Measurements from ENCODE around the gene NCAPH2.

NCAPH2 gene

GRCh38 chr22:50487290-50488005 lies 20.6 kb upstream of the NCAPH2 start:
- no peak overlapping the region for H3K4me3 ChIP-seq (ENCODE audit: insufficient read length, low read depth)
- H3K9me3 ChIP-seq (ENCODE audit: insufficient read depth, low read length), result no peaks in the 10 kb centered on the region
- no peak for TF ChIP-seq YY1 (IDR thresholded peaks at IDR 0.05; ENCODE audit: insufficient read depth, insufficient read length)
- TF ChIP-seq ZNF274 (IDR thresholded peaks at IDR 0.05; ENCODE audit: low read depth, low read length), result no peak
- no peak for TF ChIP-seq SUZ12 (IDR thresholded peaks at IDR 0.05; ENCODE audit: extremely low read depth, insufficient read depth, insufficient read length)
- no peaks in the 10 kb centered on the region for H3K27me3 ChIP-seq (ENCODE audit: insufficient read depth, insufficient read length)
- no peak for DNase-seq (ENCODE audit: low read depth, low spot score)
- H3K36me3 ChIP-seq (ENCODE audit: insufficient read depth, insufficient read length, low read length), result peaks cover 3% of the 10 kb centered on the region
- H3K9ac ChIP-seq (ENCODE audit: insufficient read length, low read depth), result no peak overlapping the region
- H3K4me1 ChIP-seq (ENCODE audit: insufficient read depth, insufficient read length), result peaks cover 4% of the 10 kb centered on the region

DNA sequence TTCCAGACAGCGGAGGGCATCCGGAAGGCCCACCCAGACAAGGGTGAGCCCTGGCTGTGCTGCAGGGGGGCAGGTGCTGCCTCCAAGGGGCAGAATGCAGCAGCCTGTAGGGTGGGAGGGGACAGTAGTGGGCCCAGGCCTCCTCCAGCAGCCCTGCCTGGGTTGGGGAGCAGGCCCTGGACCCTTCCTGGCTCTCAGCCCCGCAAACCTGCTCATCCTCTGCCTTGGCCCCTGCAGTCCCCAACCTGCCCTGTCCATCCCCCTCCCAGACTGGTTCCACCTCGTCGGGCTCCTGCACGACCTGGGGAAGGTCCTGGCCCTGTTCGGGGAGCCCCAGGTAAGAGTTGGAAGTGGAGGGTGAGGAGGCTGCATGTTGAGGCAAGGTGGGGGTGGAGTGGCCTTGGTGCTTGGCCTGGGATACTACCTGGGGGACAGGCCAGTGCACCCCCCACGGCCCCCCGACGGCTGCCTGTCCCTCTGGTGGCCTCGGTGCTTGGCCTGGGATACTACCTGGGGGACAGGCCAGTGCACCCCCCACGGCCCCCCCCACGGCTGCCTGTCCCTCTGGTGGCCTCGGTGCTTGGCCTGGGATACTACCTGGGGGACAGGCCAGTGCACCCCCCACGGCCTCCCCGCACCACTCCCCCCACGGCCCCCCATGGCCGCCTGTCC lies 19.9 kb upstream of the NCAPH2 start:
- no peak overlapping the region for H3K4me3 ChIP-seq (ENCODE audit: insufficient read length, low read depth)
- TF ChIP-seq YY1 (IDR thresholded peaks at IDR 0.05; ENCODE audit: insufficient read depth, insufficient read length) (no peak), SUZ12 (IDR thresholded peaks at IDR 0.05; ENCODE audit: extremely low read depth, insufficient read depth, insufficient read length) (no peak), ZNF274 (IDR thresholded peaks at IDR 0.05; ENCODE audit: low read depth, low read length) (no peak)
- no peak for DNase-seq (ENCODE audit: low read depth, low spot score)
- H3K27me3 ChIP-seq (ENCODE audit: insufficient read depth, insufficient read length), result no peaks in the 10 kb centered on the region
- H3K4me1 ChIP-seq (ENCODE audit: insufficient read depth, insufficient read length), result peaks cover 4% of the 10 kb centered on the region
- H3K9me3 ChIP-seq (ENCODE audit: insufficient read depth, low read length), result no peaks in the 10 kb centered on the region
- H3K9ac ChIP-seq (ENCODE audit: insufficient read length, low read depth), result no peak overlapping the region
- H3K36me3 ChIP-seq (ENCODE audit: insufficient read depth, insufficient read length, low read length), result peaks cover 3% of the 10 kb centered on the region

GRCh38 chr22:50488886-50489285 lies 19.1 kb upstream of the NCAPH2 start:
- no peak overlapping the region for H3K9ac ChIP-seq (ENCODE audit: insufficient read length, low read depth)
- no peak for TF ChIP-seq SUZ12 (IDR thresholded peaks at IDR 0.05; ENCODE audit: extremely low read depth, insufficient read depth, insufficient read length)
- TF ChIP-seq ZNF274 (IDR thresholded peaks at IDR 0.05; ENCODE audit: low read depth, low read length), result no peak
- no peak for TF ChIP-seq YY1 (IDR thresholded peaks at IDR 0.05; ENCODE audit: insufficient read depth, insufficient read length)
- no peaks in the 10 kb centered on the region for H3K27me3 ChIP-seq (ENCODE audit: insufficient read depth, insufficient read length)
- no peak for DNase-seq (ENCODE audit: low read depth, low spot score)
- no peaks in the 10 kb centered on the region for H3K9me3 ChIP-seq (ENCODE audit: insufficient read depth, low read length)
- H3K4me3 ChIP-seq (ENCODE audit: insufficient read length, low read depth), result no peak overlapping the region
- H3K36me3 ChIP-seq (ENCODE audit: insufficient read depth, insufficient read length, low read length), result no peaks in the 10 kb centered on the region
- peaks cover 4% of the 10 kb centered on the region for H3K4me1 ChIP-seq (ENCODE audit: insufficient read depth, insufficient read length)

DNA sequence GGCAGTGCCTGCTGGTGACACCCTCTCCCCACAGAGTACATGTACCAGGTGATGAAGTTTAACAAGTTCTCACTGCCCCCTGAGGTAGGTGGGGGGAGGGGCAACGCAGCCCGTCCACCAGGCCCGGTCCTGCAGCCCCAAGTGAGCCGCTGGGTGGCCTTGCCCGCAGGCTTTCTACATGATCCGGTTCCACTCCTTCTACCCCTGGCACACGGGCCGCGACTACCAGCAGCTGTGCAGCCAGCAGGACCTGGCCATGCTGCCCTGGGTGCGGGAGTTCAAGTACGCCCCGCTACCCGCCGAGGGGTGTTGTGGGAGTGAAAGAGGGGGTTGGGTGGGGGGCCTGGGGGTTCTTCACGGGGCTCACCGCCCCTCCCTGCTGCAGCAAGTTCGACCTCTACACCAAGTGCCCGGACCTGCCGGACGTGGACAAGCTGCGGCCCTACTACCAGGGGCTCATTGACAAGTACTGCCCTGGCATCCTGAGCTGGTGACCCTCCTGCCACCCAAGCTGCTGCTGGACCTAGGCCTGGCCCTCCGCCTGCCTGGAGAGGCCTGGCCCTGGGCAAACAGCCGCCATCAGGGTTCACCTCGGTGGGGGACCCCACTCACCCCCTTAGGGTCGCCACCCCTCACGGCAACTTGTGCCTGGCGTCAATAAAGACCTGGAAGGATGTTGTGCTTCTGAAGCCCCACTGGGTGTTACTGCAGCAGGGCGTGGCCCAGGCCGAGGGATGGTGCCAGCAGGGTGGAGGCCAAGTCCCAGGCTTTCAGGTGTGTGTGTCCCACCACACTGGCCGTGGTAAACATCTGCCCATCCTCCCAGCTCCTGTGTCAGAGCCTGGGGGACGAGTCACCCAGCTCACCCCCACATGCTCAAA lies 18.4 kb upstream of the NCAPH2 start:
- TF ChIP-seq YY1 (IDR thresholded peaks at IDR 0.05; ENCODE audit: insufficient read depth, insufficient read length) (no peak), ZNF274 (IDR thresholded peaks at IDR 0.05; ENCODE audit: low read depth, low read length) (no peak), SUZ12 (IDR thresholded peaks at IDR 0.05; ENCODE audit: extremely low read depth, insufficient read depth, insufficient read length) (no peak)
- H3K36me3 ChIP-seq (ENCODE audit: insufficient read depth, insufficient read length, low read length), result no peaks in the 10 kb centered on the region
- no peaks in the 10 kb centered on the region for H3K9me3 ChIP-seq (ENCODE audit: insufficient read depth, low read length)
- no peaks in the 10 kb centered on the region for H3K4me1 ChIP-seq (ENCODE audit: insufficient read depth, insufficient read length)
- no peaks in the 10 kb centered on the region for H3K27me3 ChIP-seq (ENCODE audit: insufficient read depth, insufficient read length)
- peak overlapping the region; percentile 21 for H3K9ac ChIP-seq (ENCODE audit: insufficient read length, low read depth)
- H3K4me3 ChIP-seq (ENCODE audit: insufficient read length, low read depth), result no peak overlapping the region
- DNase-seq (ENCODE audit: low read depth, low spot score), result no peak

DNA sequence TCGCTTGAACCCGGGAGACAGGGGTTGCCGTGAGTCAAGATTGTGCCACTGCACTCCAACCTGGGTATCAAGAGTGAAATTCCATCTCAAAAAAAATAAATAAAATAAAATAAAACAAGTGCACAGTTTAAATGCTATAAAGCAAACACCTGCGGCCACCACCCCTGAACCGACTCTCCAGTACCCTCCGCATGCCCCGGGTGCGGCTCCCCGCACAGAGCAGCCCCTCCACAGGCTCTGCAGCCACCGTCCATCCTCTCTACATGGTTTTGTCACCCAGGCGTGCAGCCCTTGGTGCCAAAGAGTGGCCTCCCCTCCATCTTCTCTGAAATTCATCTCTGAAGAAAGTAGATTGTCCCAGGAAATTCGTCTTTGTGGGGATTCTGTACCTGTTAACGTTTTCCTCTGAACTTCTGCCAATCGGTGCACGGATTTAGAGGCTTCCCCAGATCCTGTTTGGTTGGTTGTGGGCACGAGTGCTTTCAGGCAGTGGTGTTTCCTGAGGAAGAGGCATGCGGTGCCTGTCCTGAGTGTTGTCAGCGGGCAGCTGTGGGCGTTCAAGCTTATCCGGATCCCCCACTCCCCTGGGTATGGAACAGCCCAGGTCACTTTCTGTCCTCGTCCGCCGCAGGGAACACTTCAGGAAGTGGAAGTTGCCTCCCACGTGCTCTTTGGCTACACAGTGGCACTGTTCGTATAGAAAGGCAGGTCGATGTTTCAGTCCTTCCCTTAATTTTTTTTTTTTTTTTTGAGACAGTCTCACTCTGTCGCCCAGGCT lies 17.3 kb upstream of the NCAPH2 start:
- no peaks in the 10 kb centered on the region for H3K4me1 ChIP-seq (ENCODE audit: insufficient read depth, insufficient read length)
- TF ChIP-seq ZNF274 (IDR thresholded peaks at IDR 0.05; ENCODE audit: low read depth, low read length) (no peak), YY1 (IDR thresholded peaks at IDR 0.05; ENCODE audit: insufficient read depth, insufficient read length) (no peak), SUZ12 (IDR thresholded peaks at IDR 0.05; ENCODE audit: extremely low read depth, insufficient read depth, insufficient read length) (no peak)
- no peak overlapping the region for H3K4me3 ChIP-seq (ENCODE audit: insufficient read length, low read depth)
- no peak overlapping the region for H3K9ac ChIP-seq (ENCODE audit: insufficient read length, low read depth)
- H3K9me3 ChIP-seq (ENCODE audit: insufficient read depth, low read length), result no peaks in the 10 kb centered on the region
- DNase-seq (ENCODE audit: low read depth, low spot score), result no peak
- no peaks in the 10 kb centered on the region for H3K27me3 ChIP-seq (ENCODE audit: insufficient read depth, insufficient read length)
- H3K36me3 ChIP-seq (ENCODE audit: insufficient read depth, insufficient read length, low read length), result no peaks in the 10 kb centered on the region

DNA sequence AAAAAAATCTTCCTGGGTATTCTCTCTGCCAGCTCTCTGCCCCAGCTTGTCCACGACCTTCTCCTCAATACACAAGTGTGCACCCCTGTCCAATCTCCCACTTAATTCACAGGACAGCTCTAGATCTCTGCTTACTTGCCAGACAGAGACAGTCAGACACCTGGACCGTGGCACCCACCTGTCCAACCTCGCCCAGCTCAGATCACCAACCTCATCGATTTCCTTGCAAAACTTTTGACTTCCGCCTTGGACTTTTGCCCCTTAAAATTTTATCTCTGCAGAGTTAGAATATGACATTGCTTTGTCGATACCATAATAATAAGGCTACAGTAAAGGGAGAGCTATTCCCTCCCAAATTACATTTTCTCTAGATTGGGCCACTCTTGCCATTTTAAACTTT lies 10.9 kb upstream of the NCAPH2 start:
- DNase-seq (ENCODE audit: low read depth, low spot score), result no peak
- H3K4me3 ChIP-seq (ENCODE audit: insufficient read length, low read depth), result no peak overlapping the region

More for the DNA sequence above, 10.9 kb upstream of the NCAPH2 start:
- Histone ChIP-seq H3K9me3 (ENCODE audit: insufficient read depth, low read length) (no peaks in the 10 kb centered on the region), H3K36me3 (ENCODE audit: insufficient read depth, insufficient read length, low read length) (peaks cover 3% of the 10 kb centered on the region), H3K4me1 (ENCODE audit: insufficient read depth, insufficient read length) (no peaks in the 10 kb centered on the region), H3K27me3 (ENCODE audit: insufficient read depth, insufficient read length) (no peaks in the 10 kb centered on the region), H3K9ac (ENCODE audit: insufficient read length, low read depth) (no peak overlapping the region)
- TF ChIP-seq YY1 (IDR thresholded peaks at IDR 0.05; ENCODE audit: insufficient read depth, insufficient read length) (no peak), ZNF274 (IDR thresholded peaks at IDR 0.05; ENCODE audit: low read depth, low read length) (no peak)

Measured in NT2/D1 (cell line).